HL-60 (cell line): ENCODE data around the gene ZNF385D.

ENCODE experiments used
- DNase-seq, 2 experiments: peaks; one replicate each; pipeline ENCODE4 v3.0.0-alpha.2; 2010 to 2020; ENCODE audit warnings: low read depth in 1 of 2, low spot score in 1 of 2
- H3K27ac ChIP-seq: fragments of 250-450 bp; sonication (Bioruptor Pico); replicated peaks from 2 replicates; pipeline ENCODE4 v1.5.1; 2020; ENCODE audit warnings: mild to moderate bottlenecking, moderate library complexity
- H3K27me3 ChIP-seq: fragments of 250-450 bp; sonication (Bioruptor Pico); 2 replicates; pipeline ENCODE4 v1.5.1; 2021; ENCODE audit warnings: mild to moderate bottlenecking, moderate library complexity; ENCODE audit not compliant: insufficient read depth, poor library complexity, severe bottlenecking
- H3K4me3 ChIP-seq: replicated peaks from 2 replicates; pipeline ENCODE4 v1.5.1; 2011; ENCODE audit warnings: mild to moderate bottlenecking, control low read depth, low read length; ENCODE audit not compliant: insufficient read depth
- CTCF ChIP-seq: IDR thresholded peaks from one replicate; pipeline ENCODE4 v1.5.1; 2011; ENCODE audit warnings: low read length, control low read depth, inconsistent platforms; ENCODE audit not compliant: insufficient read depth
- GABPA ChIP-seq: IDR thresholded peaks from 2 replicates; pipeline ENCODE4 v1.6.1; 2012; ENCODE audit warnings: low read depth
- POLR2AphosphoS5 ChIP-seq: IDR thresholded peaks from 2 replicates; pipeline ENCODE4 v1.6.1; 2012; ENCODE audit warnings: low read depth
- REST ChIP-seq: IDR thresholded peaks from 2 replicates; pipeline ENCODE4 v1.6.1; 2012; ENCODE audit warnings: low read depth; ENCODE audit not compliant: insufficient replicate concordance
- SPI1 ChIP-seq: IDR thresholded peaks from 2 replicates; pipeline ENCODE4 v1.6.1; 2012; ENCODE audit warnings: low read depth, mild to moderate bottlenecking, borderline replicate concordance

The ZNF385D gene

DNA sequence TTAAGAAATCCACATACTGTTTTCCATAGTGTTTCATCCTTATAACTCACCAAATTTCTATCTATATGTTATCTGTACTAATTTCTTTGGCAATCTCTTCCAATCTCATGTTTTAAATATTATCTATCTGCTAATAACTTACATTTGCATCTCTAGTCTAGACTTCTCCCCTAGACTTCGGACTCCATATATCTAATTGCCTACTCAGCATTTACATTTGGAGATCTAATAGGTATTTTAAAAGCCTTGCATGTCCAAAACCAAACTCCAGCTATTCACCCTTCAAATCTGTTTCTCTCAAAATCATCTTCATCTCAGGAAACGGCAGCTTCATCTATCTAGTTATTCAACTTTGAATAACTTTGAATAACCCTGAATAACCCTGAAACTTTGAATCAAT, 35.3 kb downstream of the ZNF385D start:
- TF ChIP-seq SPI1 (no peak), POLR2AphosphoS5 (no peak), GABPA (no peak), REST (no peak), CTCF (no peak)
- H3K27me3 ChIP-seq: no peaks in the 10 kb centered on the region

DNA sequence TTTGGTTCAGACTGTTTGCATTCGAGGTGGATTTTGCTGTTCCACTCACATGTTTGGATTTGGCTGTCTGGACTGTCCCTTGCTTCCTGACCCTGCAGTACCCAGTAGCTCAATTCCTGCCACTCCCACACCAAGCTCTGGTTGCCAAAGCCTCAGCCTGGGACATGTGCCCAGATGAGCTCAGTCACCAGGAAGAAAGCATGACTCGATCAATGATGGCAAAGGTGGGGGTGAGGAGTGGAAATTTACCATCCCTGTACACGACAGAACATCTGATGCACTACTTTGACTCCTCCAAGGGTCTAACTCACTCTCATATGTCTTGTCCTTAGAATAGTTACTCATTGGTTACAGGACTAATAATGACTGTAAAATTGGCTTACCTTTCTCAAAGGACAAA, 45.2 kb downstream of the ZNF385D start:
- no peak for DNase-seq
- TF ChIP-seq REST (no peak), POLR2AphosphoS5 (no peak), GABPA (no peak), SPI1 (no peak)
- no peak overlapping the region for H3K27ac ChIP-seq
- H3K27me3 ChIP-seq: no peaks in the 10 kb centered on the region
- H3K4me3 ChIP-seq: no peak overlapping the region

More for the DNA sequence above, 35.3 kb downstream of the ZNF385D start:
- no peak overlapping the region for H3K4me3 ChIP-seq
- DNase-seq: no peak
- no peak overlapping the region for H3K27ac ChIP-seq

- no peak for DNase-seq
- Histone ChIP-seq H3K4me3 (no peak overlapping the region), H3K27ac (no peak overlapping the region), H3K27me3 (no peaks in the 10 kb centered on the region)
- no peak for TF ChIP-seq GABPA
- TF ChIP-seq CTCF: no peak
- no peak for TF ChIP-seq REST
- no peak for TF ChIP-seq SPI1
- no peak for TF ChIP-seq POLR2AphosphoS5
These were observed 46.2 kb downstream of the ZNF385D start for GRCh38 chr3:21704796-21705195.

GRCh38 chr3:21703291-21703690, 47.7 kb downstream of the ZNF385D start:
- H3K4me3 ChIP-seq: no peak overlapping the region
- H3K27me3 ChIP-seq: no peaks in the 10 kb centered on the region
- no peak for DNase-seq
- TF ChIP-seq POLR2AphosphoS5: no peak
- no peak for TF ChIP-seq CTCF
- no peak for TF ChIP-seq REST
- no peak for TF ChIP-seq SPI1
- TF ChIP-seq GABPA: no peak
- H3K27ac ChIP-seq: no peak overlapping the region
